IMR-90 (cell line): Measurements from ENCODE around the gene FOXK1. TPM values are rescaled to one million over a fixed set of nuclear protein-coding genes. Genes with fewer than 3 reads are reported as not detected.

ENCODE experiments used
- ATAC-seq: fragments of 200-7000 bp; cut with Tn5 transposase; 2 replicates; pipeline ENCODE4 v1.9.1; 2020; ENCODE audit warnings: low read depth, mild to moderate bottlenecking, moderate library complexity
- BruUV-seq: library from RNA; stranded (reverse); fragments of 400-500 nt; replicated peaks from 2 replicates; lab custom pipeline; 2021; lab: Mats Ljungman, UMichigan
- CTCF ChIA-PET: fragments of 300-600 bp; formaldehyde crosslinking; extraction: SDS; loops from one replicate; lab custom pipeline; 2021; ENCODE audit warnings: antibody characterized with exemption; lab: Yijun Ruan, JAX
- POLR2A ChIA-PET: fragments of 300-600 bp; sonication (Branson Sonifier 250); formaldehyde crosslinking; loops from one replicate; lab custom pipeline; 2022; ENCODE audit warnings: antibody characterized with exemption; ENCODE audit not compliant: unreplicated experiment; lab: Charles Lee
- DNase-seq: peaks from one replicate; pipeline ENCODE4 v3.0.0; 2013
- H2AFZ ChIP-seq: replicated peaks from 2 replicates; pipeline ENCODE3; 2013; ENCODE audit warnings: low read length, mild to moderate bottlenecking; ENCODE audit not compliant: poor library complexity
- H2AK5ac ChIP-seq: 2 replicates; pipeline ENCODE4 v1.6.1; 2013; ENCODE audit warnings: low read depth, low read length, inconsistent platforms
- H2AK9ac ChIP-seq: replicated peaks from 2 replicates; pipeline ENCODE3; 2013; ENCODE audit warnings: mild to moderate bottlenecking, low read depth, low read length, moderate library complexity; ENCODE audit not compliant: poor library complexity
- H2BK120ac ChIP-seq: 2 replicates; pipeline ENCODE4 v1.6.1; 2013; ENCODE audit warnings: low read depth, low read length, inconsistent platforms
- H2BK15ac ChIP-seq: 3 replicates; pipeline ENCODE4 v1.6.1; 2013; ENCODE audit warnings: low read depth, low read length, inconsistent platforms
- H2BK20ac ChIP-seq: 2 replicates; pipeline ENCODE4 v1.6.1; 2013; ENCODE audit warnings: low read depth, mild to moderate bottlenecking, inconsistent platforms, low read length, moderate library complexity
- H2BK5ac ChIP-seq: 2 replicates; pipeline ENCODE4 v1.6.1; 2013; ENCODE audit warnings: mild to moderate bottlenecking, low read depth, low read length, inconsistent platforms; ENCODE audit not compliant: poor library complexity, severe bottlenecking
- H3K14ac ChIP-seq: replicated peaks from 2 replicates; pipeline ENCODE4 v1.6.1; 2013; ENCODE audit warnings: low read depth, low read length, inconsistent platforms
- H3K18ac ChIP-seq: 2 replicates; pipeline ENCODE4 v1.6.1; 2013; ENCODE audit warnings: low read depth, low read length, control low read depth
- H3K23ac ChIP-seq: 2 replicates; pipeline ENCODE4 v1.6.1; 2013; ENCODE audit warnings: low read depth, low read length, inconsistent platforms
- H3K27ac ChIP-seq: 2 replicates; pipeline ENCODE4 v1.5.1; 2013; ENCODE audit warnings: mild to moderate bottlenecking, control low read depth, low read length; ENCODE audit not compliant: insufficient read depth
- H3K27me3 ChIP-seq: 2 replicates; pipeline ENCODE4 v1.6.1; 2013; ENCODE audit warnings: low read length; ENCODE audit not compliant: control insufficient read depth, insufficient read depth
- H3K36me3 ChIP-seq: 2 replicates; pipeline ENCODE4 v1.6.1; 2013; ENCODE audit warnings: low read length, mixed read lengths; ENCODE audit not compliant: control insufficient read depth, insufficient read depth
- H3K4ac ChIP-seq: 2 replicates; pipeline ENCODE4 v1.6.1; 2013; ENCODE audit warnings: low read depth, low read length, inconsistent platforms
- H3K4me1 ChIP-seq: 2 replicates; pipeline ENCODE4 v1.6.1; 2013; ENCODE audit warnings: low read length, mixed read lengths; ENCODE audit not compliant: control insufficient read depth, insufficient read depth
- H3K4me2 ChIP-seq: 2 replicates; pipeline ENCODE4 v1.6.1; 2013; ENCODE audit warnings: low read depth, mild to moderate bottlenecking, control low read depth, low read length, moderate library complexity
- H3K4me3 ChIP-seq: 2 replicates; pipeline ENCODE4 v1.5.1; 2013; ENCODE audit warnings: low read depth, mild to moderate bottlenecking, control low read depth, low read length, moderate library complexity; ENCODE audit not compliant: insufficient read depth
- H3K56ac ChIP-seq: 2 replicates; pipeline ENCODE4 v1.6.1; 2013; ENCODE audit warnings: low read length, inconsistent platforms; ENCODE audit not compliant: insufficient read depth; ENCODE audit errors: extremely low read depth
- H3K79me1 ChIP-seq, 2 experiments: 2 replicates each; pipeline ENCODE4 v1.6.1; 2013; ENCODE audit warnings: low read length in 2 of 2, inconsistent platforms in 1 of 2, low read depth in 1 of 2
- H3K9ac ChIP-seq: 2 replicates; pipeline ENCODE4 v1.6.1; 2013; ENCODE audit warnings: low read depth, low read length, control low read depth
- H3K9me1 ChIP-seq: 2 replicates; pipeline ENCODE4 v1.6.1; 2013; ENCODE audit warnings: low read length, inconsistent platforms; ENCODE audit not compliant: insufficient read depth
- H3K9me3 ChIP-seq: 2 replicates; pipeline ENCODE4 v1.6.1; 2013; ENCODE audit warnings: low read length; ENCODE audit not compliant: control insufficient read depth, insufficient read depth
- H4K20me1 ChIP-seq: 2 replicates; pipeline ENCODE4 v1.6.1; 2013; ENCODE audit warnings: low read length, inconsistent platforms; ENCODE audit not compliant: insufficient read depth
- H4K5ac ChIP-seq: 2 replicates; pipeline ENCODE4 v1.6.1; 2013; ENCODE audit warnings: mild to moderate bottlenecking, low read depth, low read length, control low read depth
- H4K8ac ChIP-seq, 2 experiments: 2 replicates each; pipeline ENCODE4 v1.6.1; 2013; ENCODE audit warnings: low read depth in 2 of 2, low read length in 2 of 2, control low read depth in 1 of 2, inconsistent platforms in 1 of 2
- H4K91ac ChIP-seq: 2 replicates; pipeline ENCODE4 v1.6.1; 2013; ENCODE audit warnings: low read depth, low read length, inconsistent platforms; ENCODE audit not compliant: insufficient read depth
- BHLHE40 ChIP-seq: fragments of 150-350 bp; IDR thresholded peaks from 2 replicates; pipeline ENCODE4 v1.6.1; 2016; ENCODE audit warnings: mild to moderate bottlenecking, low read depth, low read length
- CHD1 ChIP-seq: IDR thresholded peaks from 2 replicates; pipeline ENCODE4 v1.6.1; 2012; ENCODE audit warnings: low read depth, low read length, improper control_type of control experiment
- ELK1 ChIP-seq: fragments of 150-350 bp; IDR thresholded peaks from 2 replicates; pipeline ENCODE4 v1.6.1; 2016; ENCODE audit warnings: low read depth, mild to moderate bottlenecking, low read length, moderate library complexity, borderline replicate concordance
- MAFK ChIP-seq: IDR thresholded peaks from 2 replicates; pipeline ENCODE4 v1.6.1; 2012; ENCODE audit warnings: low read depth, low read length, improper control_type of control experiment
- RFX5 ChIP-seq: IDR thresholded peaks from 2 replicates; pipeline ENCODE4 v1.8.0; 2012; ENCODE audit warnings: low read depth, mild to moderate bottlenecking, low read length, moderate library complexity
- WGBS, 2 experiments: methylation state at CpG; one replicate each; pipeline versions ENCODE4 v1.1.5 to v1.1.7; 2013; ENCODE audit warnings: missing lambda C conversion rate in 2 of 2; ENCODE audit not compliant: insufficient read length in 1 of 2; ENCODE audit errors: extremely low coverage in 2 of 2; 5-methylcytosine and 5-hydroxymethylcytosine counted together
- dilution Hi-C: fragments of 300-500 bp; cut with HindIII; formaldehyde crosslinking; loops from one replicate; pipeline ENCODE4 v1.14.3; 2018; ENCODE audit warnings: low sequenced_read_pairs; ENCODE audit not compliant: unreplicated experiment
- in situ Hi-C: fragments of 300-500 bp; cut with MboI; formaldehyde crosslinking; loops from 3 replicates; pipeline ENCODE4 v1.14.3; 2019; ENCODE audit warnings: low sequenced_read_pairs, inconsistent platforms, mixed read lengths
- intact Hi-C: fragments of 100-400 bp; cut with micrococcal nuclease; formaldehyde crosslinking; loops from 2 replicates; pipeline ENCODE4 v1.10.0; 2022
- polyA plus RNA-seq, 3 experiments: library from polyadenylated mRNA; depleted of rRNA; stranded (reverse); fragments of >200 nt; gene quantifications; 2 replicates each; pipeline ENCODE4 v1.2.3, GENCODE V29; 2012; ENCODE audit warnings: low replicate concordance in 1 of 3
- total RNA-seq: library from RNA; depleted of rRNA; stranded (reverse); fragments of >200 nt; gene quantifications from 2 replicates; pipeline ENCODE4 v1.2.3, GENCODE V29; 2012
- TF ChIP-seq, protein P1 (sequence below): conservative IDR thresholded peaks from 2 replicates; pipeline ENCODE4 v1.5.1; 2012; ENCODE audit warnings: mild to moderate bottlenecking, low read depth, low read length, improper control_type of control experiment

The FOXK1 gene
- total and polyA plus RNA-seq, 2 of the 4 experiments (the other 2 are of a cell fraction) = 4.3 to 8.8 TPM

GRCh38 chr7:4784799-4785198 is 102.7 kb downstream of the FOXK1 start:
- Histone ChIP-seq H2AFZ (no peak overlapping the region), H3K56ac (no peak overlapping the region), H2BK15ac (no peak overlapping the region), H3K36me3 (peaks cover 82% of the 10 kb centered on the region), H3K4me2 (no peak overlapping the region), H4K8ac (no peak overlapping the region), H2BK120ac (no peak overlapping the region), H3K4ac (no peak overlapping the region), H3K27ac (no peak overlapping the region), H3K4me3 (no peak overlapping the region), H4K91ac (no peak overlapping the region), H3K9ac (no peak overlapping the region), H2AK9ac (no peak overlapping the region), H4K5ac (no peak overlapping the region), H3K27me3 (no peaks in the 10 kb centered on the region), H4K20me1 (peaks cover 16% of the 10 kb centered on the region; the same call in 1 of the 2 replicates), H2AK5ac (no peak overlapping the region), H3K18ac (no peak overlapping the region), H3K79me1 (peaks cover 4 to 12% of the 10 kb centered on the region in 2 experiments), H3K4me1 (no peaks in the 10 kb centered on the region), H3K9me3 (no peaks in the 10 kb centered on the region), H3K14ac (no peak overlapping the region), H2BK5ac (no peak overlapping the region), H3K23ac (no peak overlapping the region), H3K9me1 (no peaks in the 10 kb centered on the region), H2BK20ac (no peak overlapping the region)
- no peak for DNase-seq
- CTCF ChIA-PET = no interaction called here
- in situ Hi-C loops = no loop called here
- intact Hi-C loops = no loop called here
- ATAC-seq = no peak
- dilution Hi-C loops = no loop called here
- TF ChIP-seq CHD1 = no peak
- TF ChIP-seq RFX5 = no peak
- no peak for TF ChIP-seq MAFK
- TF ChIP-seq, protein P1, sequence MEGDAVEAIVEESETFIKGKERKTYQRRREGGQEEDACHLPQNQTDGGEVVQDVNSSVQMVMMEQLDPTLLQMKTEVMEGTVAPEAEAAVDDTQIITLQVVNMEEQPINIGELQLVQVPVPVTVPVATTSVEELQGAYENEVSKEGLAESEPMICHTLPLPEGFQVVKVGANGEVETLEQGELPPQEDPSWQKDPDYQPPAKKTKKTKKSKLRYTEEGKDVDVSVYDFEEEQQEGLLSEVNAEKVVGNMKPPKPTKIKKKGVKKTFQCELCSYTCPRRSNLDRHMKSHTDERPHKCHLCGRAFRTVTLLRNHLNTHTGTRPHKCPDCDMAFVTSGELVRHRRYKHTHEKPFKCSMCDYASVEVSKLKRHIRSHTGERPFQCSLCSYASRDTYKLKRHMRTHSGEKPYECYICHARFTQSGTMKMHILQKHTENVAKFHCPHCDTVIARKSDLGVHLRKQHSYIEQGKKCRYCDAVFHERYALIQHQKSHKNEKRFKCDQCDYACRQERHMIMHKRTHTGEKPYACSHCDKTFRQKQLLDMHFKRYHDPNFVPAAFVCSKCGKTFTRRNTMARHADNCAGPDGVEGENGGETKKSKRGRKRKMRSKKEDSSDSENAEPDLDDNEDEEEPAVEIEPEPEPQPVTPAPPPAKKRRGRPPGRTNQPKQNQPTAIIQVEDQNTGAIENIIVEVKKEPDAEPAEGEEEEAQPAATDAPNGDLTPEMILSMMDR = no peak
- no peak for TF ChIP-seq ELK1
- no peak for TF ChIP-seq BHLHE40
- 86% methylated on average over 18 of the region's 19 CpGs; no CpG with 5 or more reads in 1 of the 2 experiments for WGBS, 2 experiments
- no TSS peak for BruUV-seq
- POLR2A ChIA-PET = interaction anchor here (1.1 kb wide), 1 partner anchor 9 kb away, joined by 4 read pairs; the partner anchor contains the start of gene AP5Z1
